HG03575 (cell line): Measurements from ENCODE around the gene TAF4B.
"Not testable (repeated sequence)": the region's sequence is repeated elsewhere in the genome, so short reads cannot be mapped to it uniquely, and the experiment has no call there.

Experiments used
- ATAC-seq: cut with Tn5 transposase; IDR thresholded peaks from one replicate; pipeline ENCODE4 v1.9.1; 2021; ENCODE audit not compliant: unreplicated experiment, insufficient number of reproducible peaks, low FRiP score; ENCODE audit errors: extremely low read depth

Gene TAF4B

GRCh38 chr18:26409091-26409490, 182.8 kb downstream of the TAF4B start:
- no peak for ATAC-seq

- ATAC-seq, result no peak
Observed at GRCh38 chr18:26414901-26415440, 188.7 kb downstream of the TAF4B start.

DNA sequence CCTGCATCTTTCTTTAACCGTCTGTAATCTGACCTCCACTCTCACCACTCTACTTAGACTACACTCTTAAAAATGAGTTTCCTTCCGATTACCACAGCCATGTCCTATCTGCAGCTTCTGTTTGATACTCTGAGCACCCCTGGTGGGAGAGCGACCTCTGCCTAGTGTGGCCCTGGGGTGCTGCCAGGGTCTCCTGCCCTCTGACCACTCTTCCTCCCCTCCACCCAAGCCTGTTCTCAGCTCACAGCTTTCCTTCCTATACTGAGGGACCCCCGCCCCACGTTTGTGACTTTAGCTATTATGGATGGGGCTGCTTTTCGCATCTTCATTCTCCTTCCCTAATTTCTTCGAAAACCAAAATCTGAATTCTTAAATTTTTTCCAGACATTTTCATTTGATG, 189.4 kb downstream of the TAF4B start:
- ATAC-seq, result no peak

- ATAC-seq, result no peak
Observed at GRCh38 chr18:26416652-26417150, 190.5 kb downstream of the TAF4B start.

DNA sequence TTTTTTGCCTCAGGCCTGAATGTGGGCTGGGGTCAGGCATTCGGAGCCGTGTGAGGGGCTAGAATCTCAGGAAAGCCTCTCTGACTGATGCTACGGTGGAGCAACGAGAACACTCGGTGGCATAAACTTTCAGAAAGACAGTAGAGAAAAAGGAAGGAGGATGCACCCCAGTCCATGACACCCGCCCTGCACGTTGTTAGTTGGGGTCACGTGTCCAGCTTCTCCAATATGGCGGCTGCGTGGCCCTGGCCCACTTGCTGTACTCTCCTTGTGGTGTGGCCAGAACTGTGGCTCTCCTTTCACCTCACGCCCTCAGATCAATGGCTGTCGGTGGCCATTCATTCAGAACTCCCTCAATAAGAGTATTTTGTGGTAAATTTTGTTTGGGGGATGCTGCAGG, 190.9 kb downstream of the TAF4B start:
- ATAC-seq, result no peak

DNA sequence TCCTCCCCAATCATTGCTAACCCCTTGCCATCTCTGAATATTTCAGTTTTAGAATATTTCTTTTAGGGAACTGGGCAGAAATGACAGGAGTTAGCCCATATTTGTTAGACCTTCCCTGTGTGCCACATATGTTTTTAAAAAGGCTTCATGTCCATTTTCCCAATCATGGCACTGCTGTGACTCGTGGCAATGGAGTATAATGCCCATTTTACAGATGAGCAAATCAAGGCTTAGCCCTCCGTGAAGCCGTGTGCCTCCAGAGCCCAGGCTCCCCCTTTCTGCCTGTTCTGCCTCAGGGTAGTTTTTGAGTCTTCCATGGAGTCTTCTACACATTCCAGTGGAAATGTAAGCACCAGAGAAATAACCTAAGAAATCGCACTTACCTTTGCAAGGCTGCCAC, 192.0 kb downstream of the TAF4B start:
- ATAC-seq, result no peak

DNA sequence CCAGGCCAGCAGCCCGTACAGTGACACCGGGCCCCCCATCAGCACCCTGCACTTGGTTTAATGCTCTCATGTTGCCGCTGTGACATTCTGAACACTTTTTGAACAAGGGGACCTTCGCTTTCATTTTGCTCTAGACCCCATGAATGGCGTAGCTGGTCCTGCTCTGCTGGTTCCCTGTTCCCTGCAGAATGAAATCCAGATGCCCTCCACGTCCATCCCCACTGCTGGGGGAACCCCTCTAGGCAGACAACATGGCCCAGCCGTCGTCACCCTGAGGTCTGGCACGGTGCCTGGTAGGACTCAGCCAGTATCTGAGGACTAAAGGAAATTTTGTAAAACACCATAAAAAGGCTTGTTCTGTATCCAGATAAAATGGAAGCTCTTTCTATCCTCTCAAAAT, 193.5 kb downstream of the TAF4B start:
- ATAC-seq, result no peak

GRCh38 chr18:26421503-26421902, 195.3 kb downstream of the TAF4B start:
- ATAC-seq, result no peak

GRCh38 chr18:26421931-26422330, 195.7 kb downstream of the TAF4B start:
- no peak for ATAC-seq

DNA sequence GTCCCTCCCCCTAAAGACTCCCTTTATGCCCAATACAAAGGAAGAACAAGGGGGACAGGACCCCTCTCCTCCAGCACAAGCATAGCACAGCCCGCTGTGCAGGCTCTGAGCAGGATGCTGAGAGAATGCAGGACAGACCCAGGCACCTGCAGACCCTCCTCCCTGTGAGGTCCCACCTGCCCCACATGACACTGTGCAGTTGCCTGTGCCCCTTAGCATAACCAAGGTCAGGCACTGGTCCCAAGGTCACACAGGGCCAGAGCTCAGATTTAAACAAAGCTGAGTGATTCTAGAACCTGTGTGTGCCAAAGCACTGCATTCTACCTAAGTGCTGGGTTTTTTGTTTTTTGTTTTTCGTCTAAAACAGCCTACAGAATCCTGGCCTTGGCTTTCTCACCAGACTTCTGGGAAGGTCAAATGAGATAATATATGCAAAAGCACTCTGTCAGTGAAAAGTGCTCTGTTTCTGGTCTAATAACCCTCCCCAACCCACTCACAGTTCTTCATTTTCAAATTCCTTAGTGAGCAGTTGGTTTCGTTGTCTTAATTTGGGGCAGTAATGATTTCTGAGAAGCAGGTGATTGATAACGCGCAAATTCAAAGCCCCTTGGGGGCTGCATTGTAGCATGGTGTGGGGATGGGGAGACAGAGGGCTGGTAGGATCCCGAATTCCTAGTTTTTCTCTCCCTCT, 196.4 kb downstream of the TAF4B start:
- ATAC-seq, result no peak

- no peak for ATAC-seq
Observed at GRCh38 chr18:26424428-26425147, 198.3 kb downstream of the TAF4B start.

DNA sequence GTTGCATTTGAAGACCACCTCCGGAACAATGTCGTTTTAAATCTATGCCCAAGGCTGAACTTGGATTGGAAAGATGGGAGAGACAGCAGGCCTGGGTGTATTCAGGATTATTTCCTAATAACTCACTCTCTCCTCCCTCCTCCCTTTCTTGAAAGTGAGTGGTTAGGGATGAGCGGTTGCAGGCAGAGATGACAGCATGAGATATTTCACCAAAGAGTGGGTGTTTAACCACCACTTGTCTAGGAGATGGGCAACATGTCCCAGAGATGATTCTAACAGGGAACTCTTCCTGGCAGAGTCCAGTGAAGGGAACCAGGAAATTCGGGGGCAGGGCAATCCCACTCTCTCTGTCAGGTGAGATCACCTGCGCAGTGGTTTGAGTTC, 198.9 kb downstream of the TAF4B start:
- ATAC-seq, result no peak

DNA sequence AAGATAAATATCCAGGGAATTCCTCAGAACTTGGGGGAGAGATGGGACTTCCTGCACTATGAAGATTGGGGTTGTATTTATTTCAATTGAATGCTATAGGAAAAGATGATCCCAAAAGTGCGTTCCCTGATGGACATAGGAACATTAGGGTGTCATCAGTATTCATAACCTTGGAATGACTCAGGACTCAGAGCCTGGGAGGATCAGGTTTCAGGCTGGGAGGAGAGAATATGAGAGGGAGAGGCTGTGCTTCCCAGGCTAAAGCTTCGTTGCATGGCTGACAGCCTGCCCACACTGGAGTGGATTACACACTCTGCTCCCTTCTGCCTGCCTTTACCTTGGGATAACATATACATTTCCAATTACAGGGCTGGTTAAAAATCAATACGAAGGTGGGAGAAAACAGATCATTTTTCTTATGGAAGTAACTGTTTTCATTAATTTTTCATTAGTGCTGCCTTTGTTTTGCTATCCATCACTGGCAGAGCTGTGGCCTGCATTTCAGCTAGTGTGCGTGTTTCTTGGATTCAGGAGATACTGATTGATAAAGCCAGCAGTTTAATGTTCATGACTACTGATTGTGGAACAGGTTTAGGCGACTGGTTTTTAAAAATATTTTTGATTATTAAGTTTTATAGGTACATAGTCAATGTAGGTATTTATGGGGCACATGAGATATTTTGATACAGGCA, 203.4 kb downstream of the TAF4B start:
- ATAC-seq, result no peak

- ATAC-seq, result no peak
Observed at GRCh38 chr18:26432651-26433424, 206.6 kb downstream of the TAF4B start.

GRCh38 chr18:26434887-26435286, 208.6 kb downstream of the TAF4B start:
- ATAC-seq, result no peak

GRCh38 chr18:26435415-26436095, 209.3 kb downstream of the TAF4B start:
- ATAC-seq, result no peak

DNA sequence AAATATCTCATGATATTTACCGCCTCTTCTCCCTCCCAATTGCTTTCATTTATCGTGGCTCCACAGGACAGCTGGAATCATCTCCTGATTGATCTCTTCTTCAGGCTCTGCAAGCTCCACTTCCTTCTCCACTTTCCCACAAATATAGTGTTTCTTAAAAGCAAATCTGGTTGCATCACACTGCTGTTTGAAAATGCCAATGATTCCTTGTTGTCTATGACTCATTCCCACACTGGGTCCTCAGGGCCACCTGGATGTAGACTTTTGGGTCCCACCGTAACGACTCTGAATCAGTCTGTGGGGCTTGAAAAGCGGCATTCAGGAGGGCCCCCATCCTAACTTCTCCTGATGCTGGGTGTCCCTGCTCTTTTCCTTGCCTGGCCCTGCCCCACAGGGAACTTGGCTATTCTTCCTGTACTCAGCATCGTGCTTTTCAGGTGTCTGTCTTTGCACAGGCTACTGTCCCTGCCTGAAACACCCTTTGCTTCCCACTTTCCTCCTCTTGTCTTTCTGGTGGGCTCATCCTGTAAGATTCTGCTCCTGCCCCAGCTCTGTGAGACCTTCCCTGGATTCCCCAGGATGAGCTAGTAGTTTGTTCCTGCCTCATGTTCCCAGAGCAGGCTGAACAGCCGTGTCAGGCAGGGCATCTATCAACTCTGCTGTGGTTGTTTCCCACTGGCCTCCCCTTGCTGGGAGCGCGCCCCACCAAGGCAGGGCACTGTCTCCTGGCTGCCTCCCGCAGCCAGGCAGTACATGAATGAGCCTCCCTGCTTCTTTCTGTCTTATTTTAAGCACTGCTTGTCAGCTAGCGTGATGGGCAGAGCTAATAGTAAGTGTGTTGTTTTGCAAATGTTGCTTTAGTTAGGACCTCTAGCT, 210.2 kb downstream of the TAF4B start:
- ATAC-seq, result no peak

- not testable (repeated sequence) for ATAC-seq
Observed at GRCh38 chr18:26437634-26438033, 211.4 kb downstream of the TAF4B start.
